NCI-H345 (cell line): ENCODE measurements around the gene C11orf91.
"Not testable (repeated sequence)": the region's sequence is repeated elsewhere in the genome, so short reads cannot be mapped to it uniquely, and the experiment has no call there.

Source experiments
- DNase-seq: peaks from one replicate; lab custom pipeline; 2025; lab: John Stamatoyannopoulos, UW

The C11orf91 gene

DNA sequence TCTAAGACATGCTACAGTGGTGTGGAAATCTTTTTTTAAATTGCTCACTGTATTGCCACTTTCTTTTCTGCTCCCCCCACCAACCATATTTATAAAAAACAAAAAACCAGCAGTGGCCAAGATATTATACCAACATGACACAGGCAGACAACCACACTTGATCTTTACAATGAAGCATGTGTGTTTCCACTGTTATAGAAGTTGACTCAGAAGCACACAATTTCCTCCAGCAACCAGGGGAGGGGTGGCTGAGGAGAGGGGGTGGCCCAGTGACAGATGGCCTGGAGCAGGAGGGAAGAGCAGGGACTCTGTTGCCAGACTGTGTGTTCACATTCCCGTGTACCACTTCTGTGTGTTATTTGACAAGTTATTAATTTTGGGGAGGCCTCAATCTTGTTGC is 20.8 kb upstream of the C11orf91 start:
- DNase-seq = no peak

GRCh38 chr11:33719587-33719986 is 19.0 kb upstream of the C11orf91 start:
- DNase-seq = no peak

- no peak for DNase-seq
These were observed 17.8 kb upstream of the C11orf91 start for GRCh38 chr11:33718440-33718839.

GRCh38 chr11:33716243-33716642 is 15.6 kb upstream of the C11orf91 start:
- no peak for DNase-seq

GRCh38 chr11:33713856-33714398 is 13.3 kb upstream of the C11orf91 start:
- DNase-seq = no peak

DNA sequence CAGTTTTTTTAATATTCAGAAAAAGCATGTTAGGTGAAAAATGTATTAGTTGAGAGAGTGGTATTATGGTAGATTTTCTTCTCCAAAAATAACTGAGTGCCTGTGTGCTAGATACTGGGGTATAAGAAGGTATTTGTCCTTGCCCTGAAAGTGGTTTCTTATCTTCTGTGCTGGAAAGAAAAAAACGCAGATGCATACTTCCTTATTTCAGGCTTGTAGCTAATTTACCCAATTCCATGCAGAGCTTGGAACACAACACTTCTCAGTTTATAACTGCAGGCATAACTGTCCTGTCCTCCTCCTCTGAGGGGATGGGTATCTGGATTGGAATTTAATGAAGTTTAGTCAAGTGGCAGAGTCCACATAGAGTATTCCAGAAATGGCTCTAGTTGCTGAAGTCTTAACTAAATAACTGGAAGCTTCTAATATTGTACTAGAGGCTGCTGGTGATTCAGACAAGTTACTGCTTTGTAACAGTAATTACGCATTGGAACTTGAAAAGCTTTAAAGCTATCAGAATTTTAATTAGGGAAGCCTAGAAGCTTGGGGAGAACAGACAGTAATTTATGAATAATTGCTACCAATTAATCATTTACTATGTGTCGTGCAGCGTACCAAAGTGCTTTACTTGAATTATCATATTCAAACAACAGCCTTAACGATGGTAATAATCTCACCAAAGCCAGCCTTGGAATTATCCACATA is 12.7 kb upstream of the C11orf91 start:
- no peak for DNase-seq

DNA sequence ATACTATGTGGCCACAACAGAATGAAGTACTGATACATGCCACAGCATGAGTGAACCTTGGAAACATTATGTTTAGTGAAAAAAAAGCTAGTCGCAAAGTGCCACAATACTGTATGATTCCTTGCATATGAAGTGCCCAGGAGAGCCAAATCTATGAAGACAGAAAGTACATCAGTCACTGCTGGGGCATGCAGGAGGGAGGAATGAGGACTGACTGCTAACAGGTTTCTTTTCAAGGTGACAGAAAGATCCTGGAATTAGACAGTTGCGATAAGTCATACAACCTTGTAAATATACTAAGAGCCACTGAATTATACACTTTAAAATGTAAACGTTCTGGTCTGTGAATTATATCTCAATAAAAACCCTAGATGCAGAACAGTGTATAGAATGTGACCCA is 11.8 kb upstream of the C11orf91 start:
- no peak for DNase-seq

GRCh38 chr11:33709466-33709865 is 8.8 kb upstream of the C11orf91 start:
- DNase-seq = no peak

- DNase-seq = no peak
These were observed 8.4 kb upstream of the C11orf91 start for GRCh38 chr11:33708985-33709384.

GRCh38 chr11:33707831-33708230 is 7.2 kb upstream of the C11orf91 start:
- DNase-seq = not testable (repeated sequence)

- no peak for DNase-seq
These were observed 6.3 kb upstream of the C11orf91 start for GRCh38 chr11:33706966-33707365.

DNA sequence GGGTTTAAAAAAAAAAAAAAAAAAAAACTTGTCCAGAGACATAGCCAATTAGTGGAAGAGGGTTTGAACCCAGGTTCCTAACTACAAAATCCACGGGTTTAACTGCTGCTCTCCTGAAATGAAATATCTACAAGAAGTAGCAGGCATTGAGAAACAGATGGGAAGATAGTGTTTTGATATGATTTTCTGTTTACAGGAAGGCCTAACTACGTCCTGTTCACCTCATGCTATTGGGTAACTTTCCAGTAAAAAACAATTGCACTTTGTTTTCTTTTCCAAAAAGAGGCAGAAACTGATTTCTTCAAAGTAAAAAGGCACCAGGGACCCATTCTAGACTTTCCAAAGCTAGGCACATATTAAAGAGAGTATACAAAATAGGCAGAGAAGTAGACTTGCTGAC is 5.9 kb upstream of the C11orf91 start:
- no peak for DNase-seq

- no peak for DNase-seq
These were observed 3.8 kb upstream of the C11orf91 start for GRCh38 chr11:33704240-33705002.

DNA sequence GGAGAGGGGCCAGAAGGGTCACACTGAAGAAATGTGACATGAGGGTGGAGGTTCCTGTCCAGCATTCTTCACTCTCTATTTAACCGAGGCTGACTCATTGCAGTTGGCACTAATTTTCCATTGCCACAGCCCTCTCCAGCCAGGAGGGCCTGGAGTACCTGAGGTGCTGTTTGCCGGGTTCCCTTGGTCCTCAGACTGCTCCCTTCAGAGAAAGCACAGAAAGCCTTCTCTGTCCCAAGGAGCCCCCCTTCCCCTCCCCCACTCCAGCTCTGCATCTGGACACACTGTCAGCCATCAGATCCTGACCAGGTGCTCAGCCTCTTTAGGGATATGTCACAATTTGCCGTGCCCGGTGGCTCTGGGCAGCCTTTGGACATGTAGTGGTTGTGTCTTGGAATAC is 3.2 kb upstream of the C11orf91 start:
- DNase-seq = no peak

DNA sequence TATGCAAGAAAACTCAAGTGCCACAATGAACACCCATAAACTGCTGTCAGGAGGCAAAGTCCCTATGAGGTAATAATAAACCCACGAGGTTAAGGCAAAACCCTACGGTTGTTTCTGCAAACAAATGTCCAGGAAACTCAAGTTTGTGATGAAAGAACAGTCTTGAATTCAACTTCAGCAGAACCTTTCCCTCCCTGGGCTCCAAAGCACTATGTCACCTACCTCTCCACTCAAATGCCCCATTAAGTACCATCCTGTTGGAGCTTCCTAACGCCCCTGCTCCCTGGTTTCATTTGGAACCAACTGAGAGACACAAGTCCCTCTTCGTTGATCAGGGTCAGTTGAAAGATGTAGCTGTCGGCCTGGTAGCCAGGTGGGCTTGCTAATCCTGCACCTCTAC is 2.6 kb upstream of the C11orf91 start:
- DNase-seq = no peak

GRCh38 chr11:33701302-33702230 is 940 bp upstream of the C11orf91 start:
- peak; percentile 47 for DNase-seq

GRCh38 chr11:33700063-33700501 is 544 bp downstream of the C11orf91 start:
- no peak for DNase-seq

- DNase-seq = no peak
These were observed 1.0 kb downstream of the C11orf91 start for GRCh38 chr11:33699515-33700062.

DNA sequence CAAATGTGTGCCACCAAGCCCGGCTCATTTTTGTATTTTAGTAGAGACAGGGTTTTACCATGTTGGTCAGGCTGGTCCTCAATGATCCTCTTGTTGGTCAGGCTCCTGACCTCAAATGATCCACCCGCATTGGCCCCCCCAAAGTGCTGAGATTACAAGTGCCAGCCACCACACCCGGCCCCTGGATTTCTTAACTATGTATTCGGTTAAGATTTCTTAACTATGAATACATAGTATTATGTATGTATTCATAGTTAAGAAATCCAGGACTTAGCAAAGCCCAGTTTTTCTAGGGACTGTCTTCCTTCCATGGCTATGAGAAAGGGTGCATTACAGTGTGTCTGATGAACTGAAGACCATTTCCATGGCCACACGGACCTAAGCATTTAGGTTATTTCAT is 1.7 kb downstream of the C11orf91 start:
- no peak for DNase-seq

DNA sequence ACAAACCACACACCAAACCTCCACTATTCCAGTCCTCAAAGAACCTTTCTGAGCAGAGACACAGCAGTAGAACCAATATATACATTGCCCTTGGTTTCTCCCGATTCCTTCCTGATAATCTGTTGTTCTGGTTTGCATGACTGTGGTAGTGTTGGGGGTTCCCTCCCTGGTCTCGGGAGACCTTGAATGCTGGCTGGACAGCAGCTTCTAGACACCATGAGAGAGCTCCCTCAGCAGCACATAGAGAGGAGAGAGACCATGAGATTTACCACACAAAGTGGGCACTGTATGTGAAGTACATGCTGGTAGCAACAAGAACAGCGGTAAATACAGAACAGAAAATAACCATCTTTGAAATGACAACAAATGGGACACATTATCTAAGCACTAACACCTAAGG is 2.6 kb downstream of the C11orf91 start:
- DNase-seq = no peak

- no peak for DNase-seq
These were observed 3.5 kb downstream of the C11orf91 start for GRCh38 chr11:33696931-33697638.
